K562 (cell line): Measurements from ENCODE around the gene SLC8A2. TPM values are rescaled to one million over a fixed set of nuclear protein-coding genes. Genes with fewer than 3 reads are reported as not detected.

Source experiments
- CEBPB ChIP-seq: fragments of 450-650 bp; IDR thresholded peaks from 2 replicates; pipeline ENCODE4 v1.6.1; 2016; ENCODE audit warnings: missing genetic modification characterization, missing compliant biosample characterization
- ETV1 ChIP-seq: fragments of 450-650 bp; conservative IDR thresholded peaks from 2 replicates; pipeline ENCODE4 v1.6.1; 2016; ENCODE audit warnings: missing genetic modification characterization, control low read depth, low read depth, missing compliant biosample characterization
- ETV5 ChIP-seq: sonication (generic); formaldehyde crosslinking; IDR thresholded peaks from 2 replicates; pipeline ENCODE4 v1.4.0; 2020; ENCODE audit warnings: low read depth, mild to moderate bottlenecking, missing genetic modification reagents
- GABPA ChIP-seq: fragments of 200-800 bp; sonication (Bioruptor generic); conservative IDR thresholded peaks from 2 replicates; pipeline ENCODE4 v1.6.1; 2016; ENCODE audit warnings: low read depth, missing genetic modification characterization, missing compliant biosample characterization
- GTF2A2 ChIP-seq: IDR thresholded peaks from 2 replicates; pipeline ENCODE4 v1.6.1; 2016; ENCODE audit warnings: mild to moderate bottlenecking, missing genetic modification characterization, missing compliant biosample characterization
- HLTF ChIP-seq: fragments of 450-650 bp; IDR thresholded peaks from 2 replicates; pipeline ENCODE4 v1.6.1; 2016
- KAT8 ChIP-seq: fragments of 450-650 bp; IDR thresholded peaks from 2 replicates; pipeline ENCODE4 v1.6.1; 2016; ENCODE audit warnings: low read depth, mild to moderate bottlenecking
- MCM3 ChIP-seq: fragments of 450-650 bp; IDR thresholded peaks from 2 replicates; pipeline ENCODE4 v1.6.1; 2016
- OTX1 ChIP-seq: fragments of 450-650 bp; formaldehyde crosslinking; IDR thresholded peaks from 2 replicates; pipeline ENCODE4 v1.4.0; 2022; ENCODE audit warnings: mild to moderate bottlenecking
- PHF8 ChIP-seq: fragments of 200-600 bp; sonication (generic); IDR thresholded peaks from 2 replicates; pipeline ENCODE4 v1.6.1; 2012; ENCODE audit warnings: mixed run types, mild to moderate bottlenecking, inconsistent platforms, low read length, moderate library complexity, borderline replicate concordance
- RBFOX2 ChIP-seq: fragments of 200-400 bp; formaldehyde crosslinking; IDR thresholded peaks from 2 replicates; pipeline ENCODE4 v1.6.1; 2017; ENCODE audit warnings: low read depth, mild to moderate bottlenecking, low read length, moderate library complexity
- SMARCA4 ChIP-seq: fragments of 450-650 bp; IDR thresholded peaks from 2 replicates; pipeline ENCODE4 v1.6.1; 2016
- SUPT5H ChIP-seq: fragments of 450-650 bp; IDR thresholded peaks from 2 replicates; pipeline ENCODE4 v1.6.1; 2016
- TCFL5 ChIP-seq: fragments of 250-450 bp; sonication (Bioruptor Pico); conservative IDR thresholded peaks from 2 replicates; pipeline ENCODE4 v1.6.1; 2021; ENCODE audit warnings: mild to moderate bottlenecking, moderate library complexity, matching md5 sums
- ZFP1 ChIP-seq: fragments of 450-650 bp; formaldehyde crosslinking; IDR thresholded peaks from 2 replicates; pipeline ENCODE4 v1.4.0; 2020; ENCODE audit warnings: mild to moderate bottlenecking, mixed read lengths
- ZNF24 ChIP-seq: fragments of 450-650 bp; IDR thresholded peaks from 2 replicates; pipeline ENCODE4 v1.6.1; 2016
- ZNF263 ChIP-seq: sonication (generic); formaldehyde crosslinking; IDR thresholded peaks from 2 replicates; pipeline ENCODE4 v1.8.0; 2022; ENCODE audit warnings: mild to moderate bottlenecking, missing genetic modification reagents, borderline replicate concordance
- ZNF785 ChIP-seq: fragments of 250-450 bp; sonication (Bioruptor Pico); IDR thresholded peaks from 2 replicates; pipeline ENCODE4 v1.4.0; 2020; ENCODE audit warnings: mild to moderate bottlenecking
- polyA plus RNA-seq, 8 experiments: library from polyadenylated mRNA; depleted of rRNA in 4 of 8; stranded (reverse) in 5 of 8; unstranded in 3 of 8; fragments of >200 nt; fragmentation: Nextera tagmentation in 2 of 8; fragmentation: Illumina TruSeq in 1 of 8; extraction: Ambion mirVana in 2 of 8; extraction: Trizol in 1 of 8; gene quantifications; 2 replicates each; pipeline versions ENCODE4 v1.2.1 to v1.2.3, GENCODE V29; 2011 to 2014; ENCODE audit warnings: inconsistent platforms in 1 of 8, missing spikeins in 1 of 8
- total RNA-seq, 7 experiments: library from RNA; depleted of rRNA in 6 of 7; stranded (reverse); fragments of >200 nt in 6 of 7; fragmentation: Illumina TruSeq in 2 of 7; extraction: Trizol in 2 of 7; gene quantifications; 2 replicates each; pipeline versions ENCODE4 v1.2.1 to v1.2.3, GENCODE V29; 2011 to 2021; ENCODE audit warnings: low replicate concordance in 1 of 7
- TF ChIP-seq, protein P1 (sequence below): fragments of 250-450 bp; sonication (Bioruptor Pico); IDR thresholded peaks from 2 replicates; pipeline ENCODE4 v1.8.0; 2022; ENCODE audit warnings: inconsistent platforms, mild to moderate bottlenecking, moderate library complexity, borderline replicate concordance
- TF ChIP-seq, protein P2 (sequence below), 2 experiments: fragments of 150-350 bp in 1 of 2; IDR thresholded peaks; 2 replicates each; pipeline ENCODE4 v1.6.1; 2012 to 2016; ENCODE audit warnings: low read depth in 2 of 2, low read length in 2 of 2, mild to moderate bottlenecking in 1 of 2, moderate library complexity in 1 of 2
- TF ChIP-seq, protein P3 (sequence below), 3 experiments: fragments of 200-800 bp in 1 of 3; sonication (Bioruptor generic) in 1 of 3; sonication (generic) in 1 of 3; formaldehyde crosslinking in 1 of 3; IDR thresholded peaks; 2 replicates each; pipeline versions ENCODE4 v1.6.1 to v1.8.0; 2016 to 2022; ENCODE audit warnings: mild to moderate bottlenecking in 2 of 3, missing compliant biosample characterization in 2 of 3, missing genetic modification characterization in 2 of 3, missing genetic modification reagents in 1 of 3
- TF ChIP-seq, protein P4 (sequence below): fragments of 450-650 bp; IDR thresholded peaks from 2 replicates; pipeline ENCODE4 v1.6.1; 2018; ENCODE audit warnings: mild to moderate bottlenecking, low read depth; ENCODE audit not compliant: partially characterized antibody

Gene SLC8A2
- total and polyA plus RNA-seq, 9 of the 15 experiments (the other 6 are each of a cell fraction or from before 2014, with no cell fraction given): 0.07 to 0.66 (median 0.24) TPM; not detected in 3

DNA sequence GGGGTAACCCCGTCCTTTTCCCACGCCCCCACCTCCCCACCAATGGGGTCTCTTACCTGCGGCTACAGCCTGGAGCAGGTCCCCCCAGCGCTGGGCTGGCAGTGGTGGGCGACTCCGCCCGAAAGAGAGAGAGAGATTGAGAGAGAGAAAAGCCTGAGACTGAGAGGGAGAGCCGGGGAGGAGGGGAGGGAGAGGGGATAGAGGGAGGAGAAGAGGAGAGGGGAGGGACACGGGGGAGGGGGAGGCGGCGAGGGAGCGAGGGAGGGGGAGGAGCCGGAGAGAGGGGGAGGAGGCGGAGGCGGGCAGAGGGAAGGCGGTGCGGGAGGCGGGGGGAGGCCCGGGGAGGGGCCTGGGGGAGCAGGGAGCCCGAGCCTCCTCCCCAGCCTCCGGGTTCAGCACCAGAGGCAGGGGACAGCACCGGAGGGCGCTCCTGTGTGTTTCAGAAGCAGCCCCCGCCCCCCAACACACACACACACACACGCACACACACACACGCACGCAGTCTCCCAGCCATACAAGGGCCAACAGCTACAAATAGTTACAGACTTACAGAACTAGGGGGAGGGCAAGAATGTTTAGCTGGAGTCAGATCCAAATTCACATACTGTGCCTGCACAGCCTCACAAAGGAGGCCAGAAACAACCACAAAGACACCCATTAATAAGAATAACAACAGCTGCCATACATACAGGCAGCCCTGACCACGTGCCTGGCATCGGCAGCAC is at the start of gene SLC8A2 (continued):
- TF ChIP-seq, protein P1, sequence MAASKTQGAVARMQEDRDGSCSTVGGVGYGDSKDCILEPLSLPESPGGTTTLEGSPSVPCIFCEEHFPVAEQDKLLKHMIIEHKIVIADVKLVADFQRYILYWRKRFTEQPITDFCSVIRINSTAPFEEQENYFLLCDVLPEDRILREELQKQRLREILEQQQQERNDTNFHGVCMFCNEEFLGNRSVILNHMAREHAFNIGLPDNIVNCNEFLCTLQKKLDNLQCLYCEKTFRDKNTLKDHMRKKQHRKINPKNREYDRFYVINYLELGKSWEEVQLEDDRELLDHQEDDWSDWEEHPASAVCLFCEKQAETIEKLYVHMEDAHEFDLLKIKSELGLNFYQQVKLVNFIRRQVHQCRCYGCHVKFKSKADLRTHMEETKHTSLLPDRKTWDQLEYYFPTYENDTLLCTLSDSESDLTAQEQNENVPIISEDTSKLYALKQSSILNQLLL (CRISPR knock-in tag): no peak
- TF ChIP-seq GTF2A2 (tag): no peak
- no peak for TF ChIP-seq ZNF785 (CRISPR knock-in tag)
- TF ChIP-seq SUPT5H: no peak
- no peak for TF ChIP-seq MCM3
- TF ChIP-seq ETV1 (tag): no peak
- peak; percentile 71 for TF ChIP-seq SMARCA4
- TF ChIP-seq PHF8: no peak
- TF ChIP-seq HLTF: peak; percentile 36; the same call in 1 of the 2 replicates
- TF ChIP-seq, protein P2, sequence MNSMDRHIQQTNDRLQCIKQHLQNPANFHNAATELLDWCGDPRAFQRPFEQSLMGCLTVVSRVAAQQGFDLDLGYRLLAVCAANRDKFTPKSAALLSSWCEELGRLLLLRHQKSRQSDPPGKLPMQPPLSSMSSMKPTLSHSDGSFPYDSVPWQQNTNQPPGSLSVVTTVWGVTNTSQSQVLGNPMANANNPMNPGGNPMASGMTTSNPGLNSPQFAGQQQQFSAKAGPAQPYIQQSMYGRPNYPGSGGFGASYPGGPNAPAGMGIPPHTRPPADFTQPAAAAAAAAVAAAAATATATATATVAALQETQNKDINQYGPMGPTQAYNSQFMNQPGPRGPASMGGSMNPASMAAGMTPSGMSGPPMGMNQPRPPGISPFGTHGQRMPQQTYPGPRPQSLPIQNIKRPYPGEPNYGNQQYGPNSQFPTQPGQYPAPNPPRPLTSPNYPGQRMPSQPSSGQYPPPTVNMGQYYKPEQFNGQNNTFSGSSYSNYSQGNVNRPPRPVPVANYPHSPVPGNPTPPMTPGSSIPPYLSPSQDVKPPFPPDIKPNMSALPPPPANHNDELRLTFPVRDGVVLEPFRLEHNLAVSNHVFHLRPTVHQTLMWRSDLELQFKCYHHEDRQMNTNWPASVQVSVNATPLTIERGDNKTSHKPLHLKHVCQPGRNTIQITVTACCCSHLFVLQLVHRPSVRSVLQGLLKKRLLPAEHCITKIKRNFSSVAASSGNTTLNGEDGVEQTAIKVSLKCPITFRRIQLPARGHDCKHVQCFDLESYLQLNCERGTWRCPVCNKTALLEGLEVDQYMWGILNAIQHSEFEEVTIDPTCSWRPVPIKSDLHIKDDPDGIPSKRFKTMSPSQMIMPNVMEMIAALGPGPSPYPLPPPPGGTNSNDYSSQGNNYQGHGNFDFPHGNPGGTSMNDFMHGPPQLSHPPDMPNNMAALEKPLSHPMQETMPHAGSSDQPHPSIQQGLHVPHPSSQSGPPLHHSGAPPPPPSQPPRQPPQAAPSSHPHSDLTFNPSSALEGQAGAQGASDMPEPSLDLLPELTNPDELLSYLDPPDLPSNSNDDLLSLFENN (IDR thresholded peaks at IDR 0.05; ENCODE audit: low read depth in 2 of 2, low read length in 2 of 2): no peak
- no peak for TF ChIP-seq KAT8
- no peak for TF ChIP-seq CEBPB (tag)
- TF ChIP-seq, protein P3, sequence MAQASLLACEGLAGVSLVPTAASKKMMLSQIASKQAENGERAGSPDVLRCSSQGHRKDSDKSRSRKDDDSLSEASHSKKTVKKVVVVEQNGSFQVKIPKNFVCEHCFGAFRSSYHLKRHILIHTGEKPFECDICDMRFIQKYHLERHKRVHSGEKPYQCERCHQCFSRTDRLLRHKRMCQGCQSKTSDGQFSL (CRISPR knock-in tag; IDR thresholded peaks at IDR 0.05): peak; percentile 66; the same call in 1 of the 2 replicates
- TF ChIP-seq, protein P3 (tag; IDR thresholded peaks at IDR 0.05): 0 out of 4 replicates have a peak, but pooled peaks of 1 of the 2 experiments have one; percentile 51
- TF ChIP-seq GABPA (tag): no peak
- TF ChIP-seq RBFOX2: no peak
- TF ChIP-seq, protein P4, sequence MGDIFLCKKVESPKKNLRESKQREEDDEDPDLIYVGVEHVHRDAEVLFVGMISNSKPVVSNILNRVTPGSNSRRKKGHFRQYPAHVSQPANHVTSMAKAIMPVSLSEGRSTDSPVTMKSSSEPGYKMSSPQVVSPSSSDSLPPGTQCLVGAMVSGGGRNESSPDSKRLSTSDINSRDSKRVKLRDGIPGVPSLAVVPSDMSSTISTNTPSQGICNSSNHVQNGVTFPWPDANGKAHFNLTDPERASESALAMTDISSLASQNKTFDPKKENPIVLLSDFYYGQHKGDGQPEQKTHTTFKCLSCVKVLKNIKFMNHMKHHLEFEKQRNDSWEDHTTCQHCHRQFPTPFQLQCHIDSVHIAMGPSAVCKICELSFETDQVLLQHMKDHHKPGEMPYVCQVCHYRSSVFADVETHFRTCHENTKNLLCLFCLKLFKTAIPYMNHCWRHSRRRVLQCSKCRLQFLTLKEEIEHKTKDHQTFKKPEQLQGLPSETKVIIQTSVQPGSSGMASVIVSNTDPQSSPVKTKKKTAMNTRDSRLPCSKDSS: no peak
- no peak for TF ChIP-seq ZNF24
- TF ChIP-seq ETV5 (CRISPR knock-in tag): peak; percentile 55; the same call in 1 of the 2 replicates
- TF ChIP-seq ZFP1: no peak
- TF ChIP-seq ZNF263 (CRISPR knock-in tag): peak; percentile 80
- no peak for TF ChIP-seq TCFL5 (CRISPR knock-in tag)
- no peak for TF ChIP-seq OTX1 (CRISPR knock-in tag)
